HG02852 (cell line): ENCODE data around the gene CD8A.
"Not testable (repeated sequence)": the region's sequence is repeated elsewhere in the genome, so short reads cannot be mapped to it uniquely, and the experiment has no call there.

Experiments used
- ATAC-seq: cut with Tn5 transposase; IDR thresholded peaks from one replicate; pipeline ENCODE4 v1.9.1; 2021; ENCODE audit warnings: mild to moderate bottlenecking, moderate library complexity; ENCODE audit not compliant: unreplicated experiment

Gene CD8A

GRCh38 chr2:86790676-86791572 lies at the start of gene CD8A:
CD8A (minus strand) TSS chr2:86790913; CDS start chr2:86790825, 88 bp downstream.
- no peak for ATAC-seq

GRCh38 chr2:86839871-86840548 lies 49.3 kb upstream of the CD8A start:
- ATAC-seq, result not testable (repeated sequence)

DNA sequence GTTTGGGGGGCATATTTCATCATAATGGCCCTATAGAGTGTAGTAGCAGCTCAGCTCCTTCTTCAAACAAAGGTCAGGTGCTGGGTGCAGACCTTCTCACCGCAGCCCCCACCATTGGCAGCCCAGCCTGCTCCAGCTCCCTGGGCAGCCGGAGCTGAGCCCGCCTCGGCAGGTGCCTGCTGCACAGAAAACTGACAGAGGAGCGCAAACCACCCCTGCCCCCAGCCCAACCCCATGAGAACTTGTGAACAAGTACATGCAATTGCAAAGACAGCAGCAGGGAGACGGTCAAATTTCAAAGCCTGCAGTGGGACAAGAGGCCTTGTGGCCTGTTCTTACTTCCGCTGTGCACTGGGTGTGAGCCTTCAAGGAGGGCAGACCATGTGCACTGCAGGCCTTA lies 48.7 kb upstream of the CD8A start:
- not testable (repeated sequence) for ATAC-seq

DNA sequence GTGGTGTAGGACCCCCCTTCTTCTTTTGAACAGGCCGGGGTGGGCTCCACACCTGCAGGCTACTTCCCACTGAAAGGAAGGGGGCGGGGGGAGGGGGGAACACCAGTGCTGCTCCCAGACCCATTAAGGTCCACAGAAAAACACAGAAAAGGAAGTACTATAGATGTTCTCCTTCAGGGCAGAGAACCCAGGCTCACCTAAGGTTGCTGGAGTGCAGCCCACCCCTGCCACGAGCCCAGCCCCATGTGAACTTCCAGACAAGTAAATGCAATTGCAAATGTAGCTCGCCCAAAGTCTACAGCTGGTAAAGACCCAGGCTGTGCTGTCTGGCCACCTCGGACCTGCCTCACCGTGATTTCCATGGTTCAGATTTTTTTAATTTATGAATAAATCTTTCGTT lies 47.0 kb upstream of the CD8A start:
- not testable (repeated sequence) for ATAC-seq

- ATAC-seq, result not testable (repeated sequence)
These were observed 46.4 kb upstream of the CD8A start for GRCh38 chr2:86836915-86837695.

- ATAC-seq, result not testable (repeated sequence)
These were observed 44.8 kb upstream of the CD8A start for GRCh38 chr2:86835548-86835889.

- no peak for ATAC-seq
These were observed 42.6 kb upstream of the CD8A start for GRCh38 chr2:86833315-86833714.

- ATAC-seq, result no peak
These were observed 41.8 kb upstream of the CD8A start for GRCh38 chr2:86832334-86833096.

DNA sequence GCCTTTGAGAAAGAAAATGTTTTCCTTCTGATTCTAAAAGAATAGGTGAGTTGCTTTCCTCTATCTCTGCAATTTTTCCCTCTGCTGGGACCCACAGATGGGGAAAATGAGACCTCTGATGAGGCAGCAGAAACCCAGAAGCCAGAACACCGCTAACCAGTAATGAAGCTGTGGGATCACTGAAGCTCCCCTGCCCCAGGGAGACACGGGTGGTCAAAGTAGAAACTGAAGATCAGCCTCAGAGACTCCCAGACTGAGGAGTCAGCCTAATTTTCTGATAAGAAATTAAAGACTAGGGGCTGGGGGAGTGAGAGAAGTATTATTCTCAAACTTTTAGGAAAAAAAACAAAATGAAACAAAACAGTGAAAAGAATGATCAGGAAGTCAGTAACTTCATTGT lies 40.8 kb upstream of the CD8A start:
- ATAC-seq, result no peak

- no peak for ATAC-seq
These were observed 36.2 kb upstream of the CD8A start for GRCh38 chr2:86826951-86827350.

DNA sequence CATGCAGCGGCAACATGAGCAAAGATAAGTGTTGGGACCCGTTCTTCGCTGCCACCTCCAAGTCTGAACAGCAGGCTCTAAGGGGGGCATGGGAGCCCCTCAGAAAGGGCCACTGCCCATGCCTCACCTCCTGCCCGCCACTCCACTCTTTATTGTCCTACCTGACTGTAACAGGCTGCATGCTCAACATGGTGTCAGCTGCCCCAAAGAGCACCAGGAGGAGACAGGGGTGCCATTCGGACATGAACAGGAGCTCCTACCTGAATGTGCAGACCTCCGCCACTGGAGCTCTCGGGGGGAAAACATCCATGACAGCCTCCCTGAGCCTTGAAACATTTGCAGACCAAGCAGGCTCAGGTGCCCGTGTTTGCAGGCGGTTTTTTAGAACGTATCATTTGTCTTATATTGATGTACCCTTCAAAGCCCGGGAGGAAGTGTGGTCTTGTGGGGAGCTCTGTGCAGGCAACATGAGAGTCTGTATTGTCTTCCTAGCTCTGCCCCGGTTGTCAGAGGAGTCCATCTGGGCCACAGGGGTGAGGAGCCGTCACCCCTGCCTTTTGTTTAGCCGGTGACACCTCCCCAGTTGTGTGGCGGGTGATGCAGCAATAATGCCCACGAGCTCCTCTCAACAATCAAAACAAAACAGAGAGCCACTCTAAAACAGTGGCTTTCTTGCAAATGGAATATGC lies 35.1 kb upstream of the CD8A start:
- no peak for ATAC-seq

DNA sequence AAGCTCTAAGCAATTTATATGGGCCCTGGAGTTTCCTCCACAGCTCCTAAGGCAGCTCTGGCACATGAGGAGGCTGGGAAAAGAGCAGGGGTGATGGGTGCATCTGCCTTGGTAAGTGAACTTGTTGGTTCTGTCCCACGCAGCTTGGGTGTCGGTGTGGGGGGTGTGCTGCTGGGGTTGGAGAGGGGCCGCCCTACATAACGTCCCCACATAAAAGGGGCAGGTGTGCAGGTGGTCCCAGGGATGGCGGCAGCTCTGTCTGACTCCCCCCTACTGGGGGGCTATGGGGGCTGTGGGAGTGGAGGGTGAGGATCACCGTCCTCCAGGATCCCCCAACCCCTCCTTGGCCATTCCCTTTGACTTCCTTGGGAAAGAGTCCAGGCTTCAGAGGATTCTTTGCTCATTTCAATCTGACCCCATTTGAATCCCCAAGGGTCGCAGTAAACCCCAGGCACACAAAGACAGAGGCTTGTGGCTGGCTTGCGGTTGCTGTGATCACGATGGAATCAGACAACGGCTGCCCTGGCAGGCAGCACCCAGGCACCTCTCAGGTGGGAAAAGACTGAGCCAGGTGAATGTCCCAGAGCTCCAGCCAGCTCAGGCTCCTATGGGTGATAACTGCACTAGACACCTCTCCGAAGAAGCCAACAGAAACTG lies 34.5 kb upstream of the CD8A start:
- ATAC-seq, result no peak

- no peak for ATAC-seq
These were observed 32.1 kb upstream of the CD8A start for GRCh38 chr2:86822668-86823345.

DNA sequence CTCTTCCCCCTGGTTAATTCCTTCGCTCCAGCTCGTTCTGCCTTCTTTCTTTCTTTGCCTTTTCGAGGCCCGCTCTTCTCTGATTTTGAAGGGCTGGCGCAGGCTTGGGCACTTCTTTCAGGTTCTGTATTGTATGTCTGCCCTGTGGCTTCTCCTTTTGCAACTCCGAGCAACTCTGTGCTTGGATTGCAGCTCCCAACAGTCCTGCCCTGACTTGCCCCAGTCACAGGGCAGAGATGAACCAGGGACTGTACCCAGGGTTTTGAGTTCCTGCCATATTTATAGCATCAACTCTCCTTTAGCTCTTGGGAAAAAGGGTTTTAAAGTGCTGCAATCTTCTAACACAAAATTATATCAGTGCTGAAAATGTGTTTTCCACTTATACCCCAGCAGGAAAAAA lies 31.1 kb upstream of the CD8A start:
- no peak for ATAC-seq

GRCh38 chr2:86821306-86821705 lies 30.6 kb upstream of the CD8A start:
- ATAC-seq, result no peak

DNA sequence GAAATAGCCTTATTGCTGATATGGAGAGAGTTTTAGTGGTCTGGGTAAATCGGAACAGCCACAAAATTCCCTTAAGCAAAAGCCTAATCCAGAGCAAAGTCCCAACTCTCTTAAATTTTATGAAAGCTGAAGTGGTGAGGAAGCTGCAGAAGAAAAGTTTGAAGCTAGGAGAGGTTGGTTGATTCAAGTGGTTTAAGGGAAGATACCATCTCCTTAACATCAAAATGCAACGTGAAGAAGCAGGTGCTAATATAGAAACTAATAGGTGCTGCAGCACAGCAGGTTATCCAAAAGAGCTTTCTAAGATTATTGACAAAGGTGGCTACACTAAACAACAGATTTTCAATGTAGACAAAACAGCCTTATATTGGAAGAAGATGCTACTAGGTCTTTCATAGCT lies 28.2 kb upstream of the CD8A start:
- ATAC-seq, result no peak

GRCh38 chr2:86818114-86818801 lies 27.5 kb upstream of the CD8A start:
- no peak for ATAC-seq

GRCh38 chr2:86815611-86816010 lies 24.9 kb upstream of the CD8A start:
- ATAC-seq, result no peak
